Gastrocnemius medialis (tissue), 4 donors: ENCODE measurements around the gene DYSF. TPM values are rescaled to one million over a fixed set of nuclear protein-coding genes. Genes with fewer than 3 reads are reported as not detected.

Experiments used
- ATAC-seq, 2 donors: fragments of 150-250 bp; one replicate each; pipeline ENCODE4 v1.9.1; 2016
- DNase-seq, 2 donors: peaks; one replicate each; pipeline ENCODE4 v3.0.0-alpha.2; 2019
- H3K27ac ChIP-seq, 4 donors: fragments of 200-600 bp; sonication (generic); 1 replicate in 1 of 4; 2 replicates in 3 of 4; pipeline ENCODE4 v1.5.1; 2016 to 2018; ENCODE audit warnings: mild to moderate bottlenecking in 2 of 4, moderate library complexity in 1 of 4
- H3K27me3 ChIP-seq, 3 donors: fragments of 200-600 bp; sonication (generic) in 2 of 3; 1 replicate in 1 of 3; 2 replicates in 2 of 3; pipeline versions ENCODE4 v1.5.1 to v1.6.0; 2016 to 2019; ENCODE audit warnings: mild to moderate bottlenecking in 1 of 3, moderate library complexity in 1 of 3
- H3K36me3 ChIP-seq, 2 donors: fragments of 200-600 bp; sonication (generic) in 1 of 2; one replicate each; pipeline ENCODE4 v1.5.1; 2017 to 2018
- H3K4me1 ChIP-seq, 2 donors: fragments of 200-600 bp; sonication (generic) in 1 of 2; one replicate each; pipeline ENCODE4 v1.5.1; 2016 to 2017; ENCODE audit warnings: mild to moderate bottlenecking in 2 of 2
- H3K4me3 ChIP-seq, 4 donors: fragments of 200-600 bp; sonication (generic) in 3 of 4; 1 replicate in 1 of 4; 2 replicates in 3 of 4; pipeline ENCODE4 v1.5.1; 2016 to 2019; ENCODE audit warnings: mild to moderate bottlenecking in 2 of 4
- H3K9me3 ChIP-seq, 3 donors: fragments of 200-600 bp; sonication (generic) in 2 of 3; 1 replicate in 1 of 3; 2 replicates in 2 of 3; pipeline ENCODE4 v1.5.1; 2016 to 2019
- POLR2A ChIP-seq, 2 donors: fragments of 450-650 bp; IDR thresholded peaks; one replicate each; pipeline ENCODE4 v1.6.1; 2017; ENCODE audit warnings: antibody characterized with exemption in 2 of 2, mild to moderate bottlenecking in 2 of 2, moderate library complexity in 2 of 2
- in situ Hi-C, 4 donors: fragments of 200-750 bp; cut with MboI; loops; one replicate each; pipeline versions ENCODE4 v1.15.0 to v1.8.0; 2017; ENCODE audit warnings: low sequenced_read_pairs in 4 of 4
- intact Hi-C: fragments of 100-400 bp; cut with DNase I; formaldehyde crosslinking; loops from one replicate; pipeline ENCODE4 v1.15.1; 2023; ENCODE audit warnings: low total_unique reads
- total RNA-seq, 4 donors: library from RNA; depleted of rRNA; stranded (reverse); fragments of >200 nt; gene quantifications; one replicate each; pipeline versions ENCODE4 v1.1.0 to v1.2.3, GENCODE V29; 2016
- TF ChIP-seq, protein P1 (sequence below), 5 experiments: fragments of 450-650 bp in 3 of 5; fragments of 200-600 bp in 2 of 5; sonication (generic) in 2 of 5; IDR thresholded peaks in 4 of 5; conservative IDR thresholded peaks in 1 of 5; 1 replicate in 4 of 5; 2 replicates in 1 of 5; pipeline ENCODE4 v1.5.1; 2016 to 2019; ENCODE audit warnings: antibody characterized with exemption in 5 of 5, mild to moderate bottlenecking in 3 of 5, moderate library complexity in 3 of 5

The DYSF gene
- total RNA-seq, 4 donors from 2014 or later = 40.7 to 267 (median 153) TPM

- no peaks in the 10 kb centered on the region for H3K9me3 ChIP-seq
- H3K4me1 ChIP-seq = peaks cover 0 to 7% of the 10 kb centered on the region in 2 donors
- in situ Hi-C loops (loop anchor here in 2 of 4 donors (25.0 kb wide), 1 partner anchor 1031 kb away; no protein-coding TSS in a partner anchor), intact Hi-C loops (no loop called here)
- DNase-seq (no peak), ATAC-seq (no peak)
- H3K27me3 ChIP-seq = no peaks in the 10 kb centered on the region
- TF ChIP-seq, protein P1, sequence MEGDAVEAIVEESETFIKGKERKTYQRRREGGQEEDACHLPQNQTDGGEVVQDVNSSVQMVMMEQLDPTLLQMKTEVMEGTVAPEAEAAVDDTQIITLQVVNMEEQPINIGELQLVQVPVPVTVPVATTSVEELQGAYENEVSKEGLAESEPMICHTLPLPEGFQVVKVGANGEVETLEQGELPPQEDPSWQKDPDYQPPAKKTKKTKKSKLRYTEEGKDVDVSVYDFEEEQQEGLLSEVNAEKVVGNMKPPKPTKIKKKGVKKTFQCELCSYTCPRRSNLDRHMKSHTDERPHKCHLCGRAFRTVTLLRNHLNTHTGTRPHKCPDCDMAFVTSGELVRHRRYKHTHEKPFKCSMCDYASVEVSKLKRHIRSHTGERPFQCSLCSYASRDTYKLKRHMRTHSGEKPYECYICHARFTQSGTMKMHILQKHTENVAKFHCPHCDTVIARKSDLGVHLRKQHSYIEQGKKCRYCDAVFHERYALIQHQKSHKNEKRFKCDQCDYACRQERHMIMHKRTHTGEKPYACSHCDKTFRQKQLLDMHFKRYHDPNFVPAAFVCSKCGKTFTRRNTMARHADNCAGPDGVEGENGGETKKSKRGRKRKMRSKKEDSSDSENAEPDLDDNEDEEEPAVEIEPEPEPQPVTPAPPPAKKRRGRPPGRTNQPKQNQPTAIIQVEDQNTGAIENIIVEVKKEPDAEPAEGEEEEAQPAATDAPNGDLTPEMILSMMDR (IDR thresholded peaks at IDR 0.05 in 4 of 5, conservative IDR thresholded peaks at IDR 0.05 in 1 of 5) = no peak
- TF ChIP-seq POLR2A (IDR thresholded peaks at IDR 0.05) = no peak
- H3K27ac ChIP-seq = no peak overlapping the region
- H3K4me3 ChIP-seq = no peak overlapping the region
- peaks cover 0 to 69% of the 10 kb centered on the region in 2 donors for H3K36me3 ChIP-seq
These were observed 103.4 kb downstream of the DYSF start for GRCh38 chr2:71556692-71557250.

DNA sequence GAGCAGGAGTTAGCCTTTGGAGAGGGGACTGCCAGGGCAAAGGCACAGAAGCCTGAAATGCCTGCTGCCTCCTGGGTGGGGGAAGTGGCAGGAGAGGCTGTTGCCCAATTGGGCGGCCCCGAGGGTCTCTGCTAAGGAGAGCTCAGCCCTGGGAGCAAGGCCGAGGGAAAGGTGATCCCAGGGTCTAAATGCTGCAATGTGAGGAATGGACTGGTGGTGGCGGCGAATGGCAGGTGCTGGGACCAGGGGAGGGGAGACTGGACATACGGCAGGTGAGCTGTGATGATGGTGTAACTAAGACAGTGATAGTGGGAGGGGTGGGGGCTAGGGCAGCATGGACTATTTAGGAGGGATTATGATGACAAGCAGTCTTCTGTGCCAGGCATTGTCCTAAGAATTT, 104.0 kb downstream of the DYSF start:
- DNase-seq (no peak), ATAC-seq (no peak)
- Histone ChIP-seq H3K27ac (no peak overlapping the region), H3K9me3 (no peaks in the 10 kb centered on the region), H3K4me1 (peaks cover 0 to 7% of the 10 kb centered on the region in 2 donors), H3K4me3 (no peak overlapping the region), H3K27me3 (no peaks in the 10 kb centered on the region), H3K36me3 (peaks cover 0 to 70% of the 10 kb centered on the region in 2 donors)
- intact Hi-C loops (no loop called here), in situ Hi-C loops (loop anchor here in 2 of 4 donors (25.0 kb wide), 1 partner anchor 1030 kb away; no protein-coding TSS in a partner anchor)
- no peak for TF ChIP-seq POLR2A (IDR thresholded peaks at IDR 0.05)
- TF ChIP-seq, protein P1 (IDR thresholded peaks at IDR 0.05 in 4 of 5, conservative IDR thresholded peaks at IDR 0.05 in 1 of 5) = no peak

GRCh38 chr2:71558300-71559051, 105.1 kb downstream of the DYSF start:
- Histone ChIP-seq H3K36me3 (peaks cover 0 to 70% of the 10 kb centered on the region in 2 donors), H3K9me3 (no peaks in the 10 kb centered on the region), H3K27me3 (no peaks in the 10 kb centered on the region), H3K4me1 (peaks cover 0 to 7% of the 10 kb centered on the region in 2 donors), H3K27ac (no peak overlapping the region), H3K4me3 (no peak overlapping the region)
- in situ Hi-C loops = loop anchor here in 2 of 4 donors (25.0 kb wide), 1 partner anchor 1029 kb away; no protein-coding TSS in a partner anchor
- no peak for DNase-seq
- intact Hi-C loops = no loop called here
- no peak for ATAC-seq
- TF ChIP-seq, protein P1 (IDR thresholded peaks at IDR 0.05 in 4 of 5, conservative IDR thresholded peaks at IDR 0.05 in 1 of 5) = no peak
- TF ChIP-seq POLR2A (IDR thresholded peaks at IDR 0.05) = no peak

- Histone ChIP-seq H3K27ac (no peak overlapping the region), H3K4me1 (peaks cover 0 to 7% of the 10 kb centered on the region in 2 donors), H3K9me3 (no peaks in the 10 kb centered on the region), H3K4me3 (no peak overlapping the region), H3K36me3 (peaks cover 0 to 67% of the 10 kb centered on the region in 2 donors), H3K27me3 (no peaks in the 10 kb centered on the region)
- ATAC-seq (no peak), DNase-seq (no peak)
- TF ChIP-seq, protein P1 (IDR thresholded peaks at IDR 0.05 in 4 of 5, conservative IDR thresholded peaks at IDR 0.05 in 1 of 5) = no peak
- no peak for TF ChIP-seq POLR2A (IDR thresholded peaks at IDR 0.05)
- in situ Hi-C loops (loop anchor here in 2 of 4 donors (25.0 kb wide), 1 partner anchor 1028 kb away; no protein-coding TSS in a partner anchor), intact Hi-C loops (no loop called here)
These were observed 105.9 kb downstream of the DYSF start for GRCh38 chr2:71559080-71559827.
